ENCODE results near the gene ELMO2. TPM values are rescaled to one million over a fixed set of nuclear protein-coding genes. Genes with fewer than 3 reads are reported as not detected.

ELMO2 gene
- total RNA-seq, 8 experiments from 2014 or later, result 23.0 to 58.2 (median 38.2) TPM

DNA sequence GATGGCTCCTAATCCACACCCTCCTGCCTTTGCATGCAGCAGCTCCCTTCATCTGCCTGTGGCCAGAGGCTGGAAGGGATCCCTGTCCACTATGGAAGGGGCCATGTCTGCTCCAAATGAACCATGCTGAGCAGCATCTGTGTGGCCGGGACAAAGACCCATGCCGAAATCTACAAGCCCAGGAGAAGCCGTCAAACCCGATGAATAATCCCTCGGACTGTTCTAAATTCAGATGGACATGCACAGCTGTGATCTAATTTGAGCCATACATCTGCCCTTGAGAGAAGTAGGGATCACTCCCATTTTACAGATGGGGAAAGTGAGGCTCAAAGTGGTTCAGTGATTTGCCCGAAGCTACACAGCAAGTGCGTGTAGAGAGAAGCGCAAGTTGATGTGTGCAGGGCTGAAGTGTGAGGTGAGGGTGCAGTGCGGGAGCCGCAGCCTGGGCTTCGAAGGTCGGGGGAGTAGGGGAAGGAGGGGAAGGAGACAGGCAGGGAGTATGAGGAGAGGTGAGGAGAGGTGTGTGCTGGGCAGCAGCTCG is 75.5 kb downstream of the ELMO2 start:
- no peak overlapping the region for H3K4me3 ChIP-seq
- in situ Hi-C loops (cut with MboI; ENCODE audit: low pct_unique_long_range_greater_than_20kb in 2 of 9, low sequenced_read_pairs in 9 of 9, unreplicated experiment in 9 of 9), result loop anchor here in 3 of 9 experiments (25.0 kb wide), 2 partner anchors 194 to 319 kb away; partner anchors contain the start of gene MMP9 (in 1 of the 3)
- H3K4me1 ChIP-seq (replicated peaks in 1 of 2), result peaks cover 71 to 74% of the 10 kb centered on the region in 2 donors
- peak in 1 of 8 experiments; percentile 24 for ATAC-seq (replicated peaks in 6 of 8)
- WGBS, 10 experiments, result 50 to 100% (median 91%) methylated on average over 1 to 4 of the region's 13 CpGs; no CpG with 5 or more reads in 4 of the 10 experiments
- no peak overlapping the region for H3K27ac ChIP-seq

DNA sequence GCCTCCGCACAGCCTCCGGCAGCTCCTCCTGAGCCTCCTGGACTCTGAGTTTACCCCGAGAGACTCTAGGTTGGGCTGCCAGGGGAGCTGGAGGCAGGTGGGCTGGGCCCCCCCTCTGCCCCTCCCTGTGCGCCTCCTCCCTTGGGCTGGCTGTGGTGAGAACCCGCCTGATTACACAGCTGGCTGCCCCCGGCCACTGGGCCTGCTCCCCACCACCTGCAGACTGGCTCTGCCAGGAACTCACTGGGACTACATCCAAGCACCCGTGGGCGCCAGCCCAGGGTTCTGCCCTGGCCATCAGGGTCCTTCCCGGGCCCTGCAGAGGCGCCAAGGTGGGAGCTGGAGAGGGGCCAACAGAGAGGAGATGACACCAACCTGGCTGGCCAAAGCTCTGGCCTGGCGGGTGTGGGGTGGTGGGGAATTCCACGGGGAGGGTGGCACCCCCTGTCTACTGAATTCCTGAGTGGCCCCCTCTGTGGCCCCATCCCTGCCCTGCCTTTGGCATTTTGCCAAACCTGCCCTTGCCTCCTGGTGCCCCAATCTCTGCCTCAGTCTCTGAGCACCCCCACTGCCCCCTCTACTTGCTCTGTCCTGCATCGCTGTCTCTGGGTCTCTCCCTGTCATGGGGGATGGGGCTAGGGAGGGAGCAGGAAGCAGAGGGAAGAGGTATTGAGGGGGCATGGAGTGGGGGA is 76.2 kb downstream of the ELMO2 start:
- no peak overlapping the region for H3K27ac ChIP-seq
- 0 to 100% (median 100%) methylated on average over 1 to 2 of the region's 13 CpGs; no CpG with 5 or more reads in 5 of the 10 experiments for WGBS, 10 experiments
- peaks cover 72 to 80% of the 10 kb centered on the region in 2 donors for H3K4me1 ChIP-seq (replicated peaks in 1 of 2)
- peak in 1 of 8 experiments; percentile 36 for ATAC-seq (replicated peaks in 6 of 8)
- H3K4me3 ChIP-seq, result no peak overlapping the region
- in situ Hi-C loops (cut with MboI; ENCODE audit: low pct_unique_long_range_greater_than_20kb in 2 of 9, low sequenced_read_pairs in 9 of 9, unreplicated experiment in 9 of 9), result loop anchor here in 3 of 9 experiments (25.0 kb wide), 2 partner anchors 193 to 318 kb away; partner anchors contain the start of gene MMP9 (in 1 of the 3)

DNA sequence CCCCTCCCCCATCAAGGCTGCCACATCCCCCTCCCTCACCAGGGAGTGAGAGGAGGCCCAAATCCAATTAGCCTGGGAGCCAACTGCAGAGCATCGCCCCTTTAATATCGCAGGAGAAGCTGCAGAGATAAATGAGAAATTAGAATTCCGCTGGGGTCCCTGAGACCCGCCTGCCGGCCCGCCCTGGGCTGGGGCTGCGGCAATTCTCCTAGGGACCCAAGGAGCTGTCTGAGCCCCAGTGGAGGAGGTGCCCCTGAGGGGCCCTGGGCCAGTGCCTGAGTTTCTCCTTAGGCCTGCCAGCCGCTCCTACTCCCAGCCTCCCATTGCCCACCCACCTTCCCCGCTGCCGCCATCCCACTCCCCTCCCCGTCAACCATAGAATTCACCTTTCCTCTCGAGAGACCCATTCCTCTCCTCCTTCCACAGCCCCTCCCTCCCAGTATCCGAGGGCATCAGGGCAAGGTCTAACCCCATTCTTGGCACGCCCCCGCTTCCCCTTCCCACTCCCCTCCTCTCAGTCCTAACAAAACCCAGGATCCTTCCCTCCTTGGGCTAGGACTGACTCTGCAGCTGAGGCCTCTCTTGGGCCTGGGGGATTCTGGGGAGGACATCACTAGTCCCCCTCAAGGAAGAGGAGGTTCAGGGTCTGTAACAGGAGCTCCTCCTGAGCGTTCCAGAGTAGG is 78.1 kb downstream of the ELMO2 start:
- Histone ChIP-seq H3K4me3 (no peak overlapping the region), H3K4me1 (replicated peaks in 1 of 2) (peaks cover 54 to 68% of the 10 kb centered on the region in 2 donors), H3K27ac (no peak overlapping the region)
- WGBS, 10 experiments, result 13 to 90% (median 50%) methylated on average over 2 to 8 of the region's 16 CpGs; no CpG with 5 or more reads in 7 of the 10 experiments
- ATAC-seq (replicated peaks in 6 of 8), result peak in 5 of 8 experiments; percentile 8 to 38 (median 21)
- in situ Hi-C loops (cut with MboI; ENCODE audit: low pct_unique_long_range_greater_than_20kb in 2 of 9, low sequenced_read_pairs in 9 of 9, unreplicated experiment in 9 of 9), result loop anchor here in 3 of 9 experiments (25.0 kb wide), 2 partner anchors 191 to 316 kb away; partner anchors contain the start of gene MMP9 (in 1 of the 3)

DNA sequence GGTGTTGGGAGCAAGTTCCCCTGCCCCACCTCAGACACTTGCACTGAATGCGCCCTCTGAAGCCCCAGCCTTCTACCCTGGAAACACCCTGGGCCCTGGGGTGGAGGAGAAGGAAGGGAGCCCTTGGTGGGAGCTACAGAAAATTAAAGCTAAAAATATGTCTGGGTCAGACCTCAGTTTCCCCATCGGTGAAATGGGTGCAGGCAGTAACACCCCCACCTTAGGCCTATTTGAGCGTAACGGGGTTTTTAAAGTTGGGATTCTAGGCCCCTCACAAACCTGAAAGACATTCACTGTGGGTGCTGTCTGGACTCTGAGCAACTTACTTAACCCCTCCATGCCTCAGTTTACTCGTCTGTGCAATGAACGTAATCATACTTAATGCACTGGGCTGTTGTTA is 78.9 kb downstream of the ELMO2 start:
- ATAC-seq (replicated peaks in 6 of 8), result no peak
- WGBS, 10 experiments, result 42 to 100% (median 84%) methylated on average over 1 to 4 of the region's 6 CpGs; no CpG with 5 or more reads in 3 of the 10 experiments
- Histone ChIP-seq H3K27ac (no peak overlapping the region), H3K4me3 (no peak overlapping the region), H3K4me1 (replicated peaks in 1 of 2) (peaks cover 46 to 60% of the 10 kb centered on the region in 2 donors)
- in situ Hi-C loops (cut with MboI; ENCODE audit: low pct_unique_long_range_greater_than_20kb in 2 of 9, low sequenced_read_pairs in 9 of 9, unreplicated experiment in 9 of 9), result loop anchor here in 3 of 9 experiments (25.0 kb wide), 2 partner anchors 190 to 315 kb away; partner anchors contain the start of gene MMP9 (in 1 of the 3)

DNA sequence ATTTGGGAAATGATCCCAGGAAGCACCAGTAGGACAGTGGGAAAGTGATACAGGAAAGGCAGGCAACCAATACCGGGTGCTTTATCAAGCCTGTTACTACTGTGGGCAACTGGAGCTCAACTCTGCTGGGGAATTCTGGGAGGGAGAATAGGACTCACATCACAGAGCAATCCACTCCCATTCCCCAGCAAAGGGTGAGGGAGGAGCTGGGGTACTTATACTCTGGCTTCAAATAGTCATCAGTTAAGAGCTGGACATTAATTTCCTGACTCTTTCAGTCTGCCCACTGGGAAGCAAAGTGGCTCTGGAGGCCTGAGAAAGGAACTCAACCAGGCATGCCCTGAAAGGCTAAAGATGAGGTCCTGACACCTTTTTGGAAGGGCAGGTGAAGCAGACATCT is 80.6 kb downstream of the ELMO2 start:
- 0 to 100% (median 69%) methylated on average over 1 of the region's 1 CpG; no CpG with 5 or more reads in 6 of the 10 experiments for WGBS, 10 experiments
- H3K27ac ChIP-seq, result no peak overlapping the region
- no peak overlapping the region for H3K4me3 ChIP-seq
- peaks cover 43 to 53% of the 10 kb centered on the region in 2 donors for H3K4me1 ChIP-seq (replicated peaks in 1 of 2)
- in situ Hi-C loops (cut with MboI; ENCODE audit: low pct_unique_long_range_greater_than_20kb in 2 of 9, low sequenced_read_pairs in 9 of 9, unreplicated experiment in 9 of 9), result loop anchor here in 3 of 9 experiments (25.0 kb wide), 2 partner anchors 188 to 313 kb away; partner anchors contain the start of gene MMP9 (in 1 of the 3)
- ATAC-seq (replicated peaks in 6 of 8), result peak in 5 of 8 experiments; percentile 46 to 76 (median 65)

DNA sequence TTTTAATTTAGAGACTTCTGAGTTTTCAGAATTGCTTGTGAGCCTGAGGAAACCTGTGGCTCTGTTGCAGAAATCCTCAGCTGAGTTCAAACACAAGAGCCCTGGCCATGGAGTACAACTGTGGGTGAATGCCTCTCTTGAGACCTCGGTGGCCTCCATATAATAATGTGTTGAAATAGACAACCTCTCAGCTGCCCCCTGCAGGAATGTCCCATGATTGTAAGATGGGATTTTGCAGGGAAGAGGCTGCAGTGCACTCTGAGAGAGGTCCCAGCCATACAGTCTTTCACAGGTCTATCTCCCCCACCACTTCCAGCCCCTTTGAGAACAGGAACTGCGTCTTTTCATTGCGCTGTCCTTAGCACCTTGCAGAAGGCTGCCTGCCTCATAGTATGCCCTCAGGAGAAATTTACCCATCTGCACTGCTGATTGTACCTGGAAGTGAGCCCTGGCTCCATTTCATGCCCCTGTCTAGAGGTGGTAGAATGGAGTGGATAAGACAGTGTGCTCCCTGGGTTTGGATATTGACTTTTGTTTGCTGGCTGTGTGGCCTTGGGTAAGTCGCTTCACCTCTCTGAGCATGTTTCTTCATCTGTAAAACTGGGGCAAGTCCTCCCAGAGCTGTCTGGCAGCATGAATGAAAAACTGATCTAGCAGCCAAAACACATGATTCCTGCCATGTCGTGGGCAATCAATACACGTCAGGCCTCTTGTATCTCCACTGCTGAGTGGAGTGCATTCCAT is 81.3 kb downstream of the ELMO2 start:
- in situ Hi-C loops (cut with MboI; ENCODE audit: low pct_unique_long_range_greater_than_20kb in 2 of 9, low sequenced_read_pairs in 9 of 9, unreplicated experiment in 9 of 9), result loop anchor here in 6 of 9 experiments (25.0 kb wide), 2 partner anchors 188 to 313 kb away; partner anchors contain the start of gene MMP9 (in 1 of the 6)

DNA sequence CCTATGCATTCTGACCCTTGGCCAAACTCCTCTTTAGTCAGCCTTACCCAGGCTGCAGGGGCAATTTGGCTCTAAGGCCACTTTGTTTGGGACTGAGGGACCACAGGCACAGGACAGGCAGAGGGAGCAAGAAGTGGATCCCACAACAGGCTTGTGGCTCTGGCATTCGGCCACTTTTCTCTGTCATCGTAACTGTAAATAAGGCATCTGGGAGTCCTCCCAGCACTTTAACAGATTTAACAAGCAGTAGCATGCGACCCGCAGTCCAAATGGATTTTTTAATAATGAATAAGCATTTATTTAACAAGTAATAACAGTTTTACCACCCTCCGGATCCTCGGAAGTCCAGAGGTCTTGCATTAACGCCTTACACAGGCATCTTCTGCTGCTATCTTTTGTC is 82.0 kb downstream of the ELMO2 start:
- ATAC-seq (replicated peaks in 6 of 8), result no peak
- Histone ChIP-seq H3K27ac (no peak overlapping the region), H3K4me3 (no peak overlapping the region), H3K4me1 (replicated peaks in 1 of 2) (peaks cover 38 to 43% of the 10 kb centered on the region in 2 donors)
- in situ Hi-C loops (cut with MboI; ENCODE audit: low pct_unique_long_range_greater_than_20kb in 2 of 9, low sequenced_read_pairs in 9 of 9, unreplicated experiment in 9 of 9), result loop anchor here in 4 of 9 experiments (25.0 kb wide), 1 partner anchor 187 kb away; no protein-coding TSS in a partner anchor
- 2 to 100% (median 86%) methylated on average over 1 to 6 of the region's 7 CpGs for WGBS, 10 experiments

More for the DNA sequence above, 81.3 kb downstream of the ELMO2 start:
- WGBS, 10 experiments, result 0 to 69% (median 35%) methylated on average over 1 to 6 of the region's 6 CpGs; no CpG with 5 or more reads in 4 of the 10 experiments
- peaks cover 44 to 49% of the 10 kb centered on the region in 2 donors for H3K4me1 ChIP-seq (replicated peaks in 1 of 2)
- peak in 4 of 8 experiments; percentile 7 to 80 (median 67) for ATAC-seq (replicated peaks in 6 of 8)
- no peak overlapping the region for H3K27ac ChIP-seq
- H3K4me3 ChIP-seq, result no peak overlapping the region

DNA sequence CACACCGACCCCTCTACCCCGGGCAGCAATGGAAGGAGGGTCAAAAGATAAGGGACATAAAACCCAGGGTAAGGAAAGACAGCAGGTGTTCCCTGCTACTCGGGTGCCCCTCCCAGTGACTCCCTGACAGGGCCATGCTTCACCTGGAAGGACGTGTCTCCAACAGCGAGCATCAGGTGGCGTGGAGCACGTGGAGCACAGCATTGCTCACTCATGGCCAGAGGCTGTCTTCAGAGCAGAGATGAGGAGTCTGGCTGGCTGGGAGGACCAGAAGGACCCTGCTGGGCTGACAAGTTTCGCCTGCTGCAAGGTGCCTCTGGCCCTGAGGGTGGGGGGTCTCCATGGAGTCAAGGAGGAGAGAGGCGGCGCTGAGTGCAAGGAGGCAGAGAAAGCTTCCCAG is 82.9 kb downstream of the ELMO2 start:
- 20 to 86% (median 73%) methylated on average over 1 to 8 of the region's 10 CpGs; no CpG with 5 or more reads in 4 of the 10 experiments for WGBS, 10 experiments
- in situ Hi-C loops (cut with MboI; ENCODE audit: low pct_unique_long_range_greater_than_20kb in 2 of 9, low sequenced_read_pairs in 9 of 9, unreplicated experiment in 9 of 9), result loop anchor here in 4 of 9 experiments (25.0 kb wide), 1 partner anchor 186 kb away; no protein-coding TSS in a partner anchor
- no peak overlapping the region for H3K27ac ChIP-seq
- H3K4me3 ChIP-seq, result no peak overlapping the region
- peaks cover 30 to 35% of the 10 kb centered on the region in 2 donors for H3K4me1 ChIP-seq (replicated peaks in 1 of 2)
- ATAC-seq (replicated peaks in 6 of 8), result no peak

DNA sequence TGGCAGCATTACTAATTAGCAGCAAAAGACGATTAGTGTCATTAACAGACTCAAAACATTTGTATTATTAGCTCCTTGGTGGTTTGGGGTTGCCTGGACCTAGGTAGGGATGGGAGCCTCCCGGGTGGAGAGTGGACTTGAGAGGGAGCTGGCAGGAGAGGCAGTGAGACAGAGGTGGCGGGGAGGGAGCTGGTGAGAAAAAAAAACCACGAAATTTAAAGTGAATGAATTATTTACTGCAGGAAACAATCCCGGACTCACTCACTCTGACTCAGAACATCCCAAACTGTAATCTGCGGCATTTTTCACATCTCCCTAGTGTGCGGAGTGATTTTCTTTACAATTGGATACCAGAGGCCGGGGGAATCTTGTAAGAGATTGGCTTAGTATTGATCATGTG is 83.8 kb downstream of the ELMO2 start:
- 17 to 70% (median 45%) methylated on average over 1 to 6 of the region's 8 CpGs; no CpG with 5 or more reads in 4 of the 10 experiments for WGBS, 10 experiments

DNA sequence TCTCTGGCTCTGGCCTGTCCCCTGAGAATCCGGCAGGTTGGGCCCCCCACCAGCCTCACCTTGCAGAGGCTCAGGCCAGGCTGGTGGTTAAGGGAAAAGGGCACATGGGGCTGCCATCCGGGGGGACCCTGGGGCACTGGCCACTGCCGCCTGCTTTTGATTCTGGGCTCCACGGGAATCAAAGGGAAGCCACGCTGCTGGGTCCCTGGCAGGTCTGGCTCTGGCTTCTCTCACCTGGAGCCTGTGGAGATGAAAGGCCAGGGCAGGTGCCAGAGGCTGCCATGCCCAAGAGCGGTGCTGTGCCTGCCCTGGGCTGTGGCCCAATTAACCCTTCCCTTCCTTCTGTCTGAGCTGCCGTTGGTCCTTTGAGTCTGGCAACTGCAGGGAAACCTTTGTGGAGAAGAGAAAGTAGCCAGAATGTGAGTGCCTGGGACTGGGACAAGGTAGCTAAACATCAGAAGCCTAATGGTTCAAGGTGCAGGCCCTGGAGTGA is 88.7 kb downstream of the ELMO2 start:
- 0 to 75% (median 0%) methylated on average over 1 to 2 of the region's 7 CpGs; no CpG with 5 or more reads in 7 of the 10 experiments for WGBS, 10 experiments
- in situ Hi-C loops (cut with MboI; ENCODE audit: low pct_unique_long_range_greater_than_20kb in 2 of 9, low sequenced_read_pairs in 9 of 9, unreplicated experiment in 9 of 9), result loop anchor here in 4 of 9 experiments (25.0 kb wide), 1 partner anchor 180 kb away; no protein-coding TSS in a partner anchor
- ATAC-seq (replicated peaks in 6 of 8), result peak in 1 of 8 experiments; percentile 11
- peaks cover 12 to 17% of the 10 kb centered on the region in 2 donors for H3K4me1 ChIP-seq (replicated peaks in 1 of 2)
- H3K4me3 ChIP-seq, result no peak overlapping the region
- no peak overlapping the region for H3K27ac ChIP-seq

More for the DNA sequence above, 83.8 kb downstream of the ELMO2 start:
- Histone ChIP-seq H3K4me1 (replicated peaks in 1 of 2) (peaks cover 23 to 28% of the 10 kb centered on the region in 2 donors), H3K4me3 (no peak overlapping the region), H3K27ac (no peak overlapping the region)
- ATAC-seq (replicated peaks in 6 of 8), result no peak
- in situ Hi-C loops (cut with MboI; ENCODE audit: low pct_unique_long_range_greater_than_20kb in 2 of 9, low sequenced_read_pairs in 9 of 9, unreplicated experiment in 9 of 9), result loop anchor here in 4 of 9 experiments (25.0 kb wide), 1 partner anchor 185 kb away; no protein-coding TSS in a partner anchor

DNA sequence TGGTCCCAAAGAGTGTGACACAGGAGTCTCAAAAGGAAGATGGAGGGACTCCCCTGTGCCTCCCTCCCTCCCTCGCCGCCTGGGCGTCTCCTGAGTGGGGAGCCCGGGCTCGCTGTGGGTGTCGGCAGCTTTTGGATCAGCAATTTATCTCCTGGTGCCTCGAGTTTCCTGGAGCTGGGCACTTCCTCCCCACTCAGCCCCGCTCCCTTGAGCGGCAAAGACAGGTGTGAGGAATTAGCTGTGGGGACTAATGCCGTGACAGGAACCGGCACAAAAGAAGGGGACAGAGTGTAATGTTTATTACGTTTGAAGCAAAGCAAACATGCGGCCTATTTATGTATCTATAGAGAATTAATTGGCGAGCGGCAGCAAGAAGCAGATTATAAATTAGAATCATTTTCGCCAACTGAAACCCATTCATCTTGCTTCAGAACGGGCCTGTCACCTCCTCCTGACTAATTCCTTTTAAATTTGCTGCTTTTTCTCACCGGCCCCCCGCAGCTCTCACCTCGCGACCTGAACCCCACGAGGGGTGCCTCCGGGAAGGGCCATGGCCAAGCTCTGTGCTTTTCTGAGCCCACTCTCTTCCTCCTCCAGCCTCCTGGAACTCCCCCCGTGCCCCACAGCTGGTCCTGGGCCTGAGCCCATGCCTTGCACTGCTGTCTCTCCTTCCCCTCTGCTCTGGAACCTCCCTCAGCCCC is 89.3 kb downstream of the ELMO2 start:
- Histone ChIP-seq H3K4me3 (no peak overlapping the region), H3K4me1 (replicated peaks in 1 of 2) (peaks cover 14 to 17% of the 10 kb centered on the region in 2 donors), H3K27ac (no peak overlapping the region)
- WGBS, 10 experiments, result 22 to 44% (median 41%) methylated on average over 2 to 21 of the region's 24 CpGs; no CpG with 5 or more reads in 2 of the 10 experiments
- peak in 5 of 8 experiments; percentile 24 to 64 (median 42) for ATAC-seq (replicated peaks in 6 of 8)
- in situ Hi-C loops (cut with MboI; ENCODE audit: low pct_unique_long_range_greater_than_20kb in 2 of 9, low sequenced_read_pairs in 9 of 9, unreplicated experiment in 9 of 9), result loop anchor here in 4 of 9 experiments (25.0 kb wide), 1 partner anchor 180 kb away; no protein-coding TSS in a partner anchor
